ENCODE data around the gene TAF3.
A peak's percentile ranks its signal among the peaks of the same experiment; 100 is the strongest.
"Not testable (repeated sequence)": the region's sequence is repeated elsewhere in the genome, so short reads cannot be mapped to it uniquely, and the experiment has no call there.

The TAF3 gene

DNA sequence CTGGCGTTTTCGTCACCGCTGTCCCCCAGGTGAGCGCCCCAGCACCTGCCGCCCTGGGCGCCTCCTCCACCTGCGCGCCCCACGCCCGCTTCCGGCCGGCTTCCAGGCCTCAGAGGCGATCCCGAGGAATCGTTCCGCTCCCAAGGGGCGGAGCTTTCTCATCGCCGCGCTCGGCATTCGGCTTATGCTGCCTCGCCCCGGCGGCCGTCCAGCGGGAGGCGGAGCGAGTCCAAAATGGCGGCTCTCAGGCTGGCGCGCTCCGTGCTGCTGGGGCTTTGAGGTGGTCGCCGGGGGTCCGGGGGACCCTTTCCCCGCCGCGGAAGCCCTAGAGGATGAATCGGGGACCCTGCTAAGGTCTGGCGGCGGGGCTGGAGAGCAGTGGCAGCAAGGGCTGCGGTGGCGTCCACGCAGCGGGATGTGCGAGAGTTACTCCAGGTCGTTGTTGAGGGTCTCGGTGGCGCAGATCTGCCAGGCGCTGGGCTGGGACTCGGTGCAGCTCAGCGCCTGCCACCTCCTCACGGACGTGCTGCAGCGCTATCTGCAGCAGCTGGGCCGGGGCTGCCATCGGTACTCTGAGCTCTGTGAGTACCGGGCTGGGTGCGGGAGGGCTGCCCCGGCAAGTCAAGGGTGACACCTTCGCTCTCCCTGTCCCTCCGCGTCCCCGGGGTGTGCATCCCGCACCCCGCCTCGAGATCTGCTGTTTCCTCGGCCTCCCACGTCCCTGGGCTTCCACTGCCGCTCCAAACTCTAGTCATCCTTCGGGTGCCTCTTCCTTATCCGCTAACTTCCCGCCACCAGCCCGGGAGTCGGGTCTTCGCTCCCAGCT, at the start of gene TAF3:
Gene TAF3 (plus strand): TSS at position 211 of the 826 bp plus-strand sequence. CDS start 205 bp downstream, at position 416.
- DNase-seq (ENCODE audit: low read depth in 1 of 2, low spot score in 1 of 2) = peak; percentile 88 to 89

DNA sequence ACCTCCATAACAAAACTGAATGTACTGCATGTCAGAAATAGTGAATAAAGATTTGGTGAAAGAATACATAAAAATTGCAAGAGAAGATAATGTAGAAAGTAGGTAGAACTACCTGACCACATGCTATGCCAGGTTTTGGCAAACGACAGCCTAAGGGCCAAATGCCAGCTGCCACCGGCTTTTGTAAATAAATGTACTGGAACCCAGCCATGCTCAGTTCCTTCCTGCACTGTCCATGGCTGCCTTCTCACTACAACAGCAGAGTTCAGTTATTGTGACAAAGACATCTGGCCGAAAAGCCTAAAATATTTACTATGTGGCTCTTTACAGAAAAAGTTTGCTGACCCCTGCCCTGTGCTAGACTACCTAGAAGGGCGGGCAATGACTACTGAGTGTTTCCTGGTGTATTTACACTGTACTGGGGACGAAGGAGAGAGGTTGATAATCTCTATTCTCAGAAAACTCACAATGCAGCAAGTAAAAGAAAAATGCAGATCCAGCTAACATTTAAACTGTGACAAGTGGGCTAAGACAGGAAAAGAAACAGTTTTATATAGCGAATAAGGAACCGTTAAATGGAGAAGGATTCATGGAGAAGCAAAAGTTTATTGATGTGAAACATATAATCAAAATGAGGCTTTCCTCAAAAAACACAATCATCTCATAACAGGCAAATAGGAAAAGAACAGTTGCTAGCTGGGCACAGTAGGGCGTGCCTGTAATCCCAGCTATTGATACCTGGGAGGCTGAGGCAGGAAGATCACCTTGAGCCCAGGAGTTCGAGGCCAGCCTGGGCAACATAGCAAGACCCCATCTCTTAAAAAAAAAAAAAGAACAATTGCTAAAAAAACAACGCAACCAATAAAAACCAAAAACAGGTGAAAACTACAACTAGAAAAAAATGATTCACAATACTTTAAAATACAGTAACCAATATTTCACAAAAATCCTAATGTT, 44.2 kb upstream of the TAF3 start:
- DNase-seq (ENCODE audit: low read depth in 1 of 2, low spot score in 1 of 2) = no peak

GRCh38 chr10:7776777-7777176, 41.5 kb upstream of the TAF3 start:
- DNase-seq (ENCODE audit: low read depth in 1 of 2, low spot score in 1 of 2) = no peak

GRCh38 chr10:7782194-7782593, 36.1 kb upstream of the TAF3 start:
- DNase-seq (ENCODE audit: low read depth in 1 of 2, low spot score in 1 of 2) = not testable (repeated sequence)

DNA sequence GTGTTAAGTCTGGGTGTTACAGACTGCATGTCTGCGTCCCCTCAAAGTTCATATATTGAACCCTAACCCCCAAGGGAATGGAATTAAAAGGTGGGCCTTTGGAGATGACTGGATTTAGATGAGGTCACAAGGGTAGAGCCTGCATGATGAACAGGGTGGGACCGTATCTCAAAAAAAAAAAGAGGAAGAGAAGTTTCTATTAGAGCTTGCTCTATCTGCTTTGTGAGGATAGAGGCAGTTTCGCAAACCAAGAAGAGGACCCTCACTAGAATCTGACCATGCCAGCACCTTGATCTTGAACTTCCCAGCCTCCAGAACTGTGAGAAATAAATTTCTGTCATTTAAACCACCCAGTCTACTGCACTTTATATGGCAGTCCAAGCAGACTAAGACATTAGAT, 31.9 kb upstream of the TAF3 start:
- no peak for DNase-seq (ENCODE audit: low read depth in 1 of 2, low spot score in 1 of 2)

DNA sequence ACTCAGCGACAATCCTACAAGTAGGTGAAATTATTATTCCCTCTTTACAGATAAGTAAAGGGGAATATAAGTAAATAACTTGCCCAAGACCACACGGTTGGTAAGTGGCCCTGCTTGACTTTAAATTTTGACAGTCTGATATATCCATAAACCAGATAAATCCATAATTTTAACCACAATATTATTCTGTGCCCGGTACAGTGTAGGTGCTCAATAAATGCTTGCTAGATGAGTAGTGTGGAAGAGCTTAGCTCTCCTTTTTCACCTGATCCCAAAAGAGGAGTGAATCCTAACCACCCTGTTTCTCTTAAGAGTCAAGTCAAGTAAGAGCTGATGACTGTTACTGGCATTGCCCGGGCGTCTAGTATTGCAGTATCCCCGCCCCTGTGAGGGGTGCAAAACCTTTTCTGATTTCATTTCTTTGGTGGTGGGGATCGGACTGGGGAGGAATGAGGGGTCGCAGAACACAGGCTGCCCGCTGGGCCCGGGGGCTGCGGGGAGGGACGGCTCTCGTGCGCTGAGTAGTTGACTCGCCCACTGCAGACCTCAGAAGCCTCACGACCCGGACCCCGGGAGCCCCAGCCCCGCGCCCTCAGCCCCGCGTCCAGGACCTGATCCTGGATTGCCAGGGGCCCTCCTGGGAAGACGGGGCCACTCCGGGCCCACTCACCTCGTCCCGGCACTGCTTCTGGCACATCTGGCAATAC, 31.0 kb upstream of the TAF3 start:
- peak in 1 of 2 donors; percentile 3 for DNase-seq (ENCODE audit: low read depth in 1 of 2, low spot score in 1 of 2)

DNA sequence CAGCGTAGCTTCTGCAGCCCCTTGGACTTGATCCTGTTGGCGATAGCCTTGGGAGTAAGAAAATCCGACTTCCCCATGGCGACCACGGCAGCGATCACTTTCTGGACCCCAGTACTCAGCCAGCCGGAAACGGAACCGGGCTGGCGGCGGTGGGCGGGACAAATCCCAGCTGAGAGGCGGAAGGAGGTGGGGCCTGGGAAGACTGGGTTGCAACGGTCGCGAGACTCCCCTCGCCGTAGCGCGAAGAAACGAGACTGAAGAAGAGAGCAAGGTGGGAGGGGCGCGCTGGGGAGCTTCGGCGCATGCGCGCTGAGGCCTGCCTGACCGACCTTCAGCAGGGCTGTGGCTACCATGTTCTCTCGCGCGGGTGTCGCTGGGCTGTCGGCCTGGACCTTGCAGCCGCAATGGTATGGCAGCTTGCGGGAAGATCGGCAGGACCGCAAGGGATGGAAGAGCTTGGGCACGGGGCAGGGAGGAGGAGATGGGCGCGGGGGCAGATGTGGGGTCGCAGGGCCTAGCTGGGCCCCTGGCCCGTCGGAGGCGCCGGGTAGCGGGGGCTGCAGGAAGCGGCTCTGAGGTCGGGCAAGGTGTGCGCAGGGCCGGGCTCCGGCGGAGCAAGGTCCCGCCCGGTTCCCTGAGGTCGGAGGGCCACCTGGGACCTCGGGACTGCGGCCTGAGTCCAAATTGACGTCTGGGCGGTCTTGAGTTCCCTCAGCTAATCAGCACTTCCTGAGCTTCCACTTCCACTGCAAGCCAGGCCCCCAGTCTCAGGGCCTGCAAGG, 30.3 kb upstream of the TAF3 start, which contains the start of the genes ATP5F1C and KIN:
Gene ATP5F1C (plus strand): TSS at position 321 of the 782 bp plus-strand sequence. CDS start 31 bp downstream, at position 352.
Gene KIN (minus strand): TSS at position 137 of the 782 bp plus-strand sequence. CDS start 60 bp downstream, at position 77.
- peak; percentile 94 to 96 for DNase-seq (ENCODE audit: low read depth in 1 of 2, low spot score in 1 of 2)

GRCh38 chr10:7788639-7789286, 29.5 kb upstream of the TAF3 start:
- DNase-seq (ENCODE audit: low read depth in 1 of 2, low spot score in 1 of 2) = no peak

DNA sequence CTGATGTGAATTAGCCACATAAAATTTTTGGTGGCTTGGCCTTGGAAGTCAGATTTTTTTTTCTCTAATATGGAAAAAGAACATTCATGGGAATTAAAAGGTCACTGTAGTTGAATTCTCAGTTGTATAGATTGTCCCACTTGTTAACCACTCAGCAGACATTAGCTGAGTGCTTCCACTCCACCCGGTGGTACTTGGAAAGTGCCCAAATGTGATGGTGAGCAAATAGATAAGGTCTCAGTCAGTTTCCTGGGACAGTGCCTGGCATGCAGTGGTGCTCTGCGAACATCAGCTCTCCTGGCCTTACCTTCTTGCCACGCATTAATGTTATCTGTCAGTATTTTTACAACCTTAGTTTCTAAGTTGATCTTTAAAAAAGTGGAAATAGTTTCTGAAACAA, 28.9 kb upstream of the TAF3 start:
- DNase-seq (ENCODE audit: low read depth in 1 of 2, low spot score in 1 of 2) = no peak

DNA sequence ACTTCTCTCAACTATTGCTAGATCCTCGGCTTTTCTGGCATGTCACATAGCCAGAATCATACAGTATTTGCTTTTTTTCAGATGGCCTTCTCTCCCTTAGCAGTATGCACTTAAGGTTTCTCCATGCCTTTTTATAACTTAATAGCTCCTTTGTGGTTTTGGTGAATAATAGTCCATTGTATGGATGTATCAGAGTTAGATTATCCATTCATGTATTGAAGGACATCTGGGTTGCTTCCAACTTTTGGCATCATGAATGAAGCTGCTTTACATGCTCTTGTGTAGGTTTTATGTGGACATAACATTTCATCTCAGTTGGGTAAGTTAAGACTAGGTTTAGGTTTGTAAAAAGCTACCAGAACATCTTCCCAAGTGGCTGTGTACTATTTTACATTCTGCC, 25.8 kb upstream of the TAF3 start:
- DNase-seq (ENCODE audit: low read depth in 1 of 2, low spot score in 1 of 2) = no peak

GRCh38 chr10:7794251-7795026, 23.9 kb upstream of the TAF3 start:
- no peak for DNase-seq (ENCODE audit: low read depth in 1 of 2, low spot score in 1 of 2)

GRCh38 chr10:7795605-7796004, 22.7 kb upstream of the TAF3 start:
- DNase-seq (ENCODE audit: low read depth in 1 of 2, low spot score in 1 of 2) = no peak

DNA sequence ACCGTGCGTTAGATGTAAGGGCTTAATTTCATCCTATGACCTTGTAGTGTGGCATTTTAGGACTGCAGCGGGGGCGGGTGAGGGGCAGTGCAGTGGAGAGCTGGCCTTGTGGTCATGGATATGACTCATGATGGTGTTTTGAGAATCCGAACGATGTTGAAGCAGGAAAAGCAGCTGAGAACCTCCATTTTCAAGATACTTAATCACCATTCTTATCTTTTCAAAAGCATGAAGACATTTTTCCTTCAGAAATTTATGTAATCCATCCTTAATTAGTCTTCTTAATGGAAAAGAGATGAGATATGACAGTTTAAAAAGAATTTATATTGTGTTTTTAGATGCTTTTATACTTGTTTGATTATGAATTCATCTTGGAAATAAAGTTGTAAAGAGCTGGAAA, 20.7 kb upstream of the TAF3 start:
- DNase-seq (ENCODE audit: low read depth in 1 of 2, low spot score in 1 of 2) = no peak

GRCh38 chr10:7802606-7803005, 15.7 kb upstream of the TAF3 start:
- no peak for DNase-seq (ENCODE audit: low read depth in 1 of 2, low spot score in 1 of 2)

DNA sequence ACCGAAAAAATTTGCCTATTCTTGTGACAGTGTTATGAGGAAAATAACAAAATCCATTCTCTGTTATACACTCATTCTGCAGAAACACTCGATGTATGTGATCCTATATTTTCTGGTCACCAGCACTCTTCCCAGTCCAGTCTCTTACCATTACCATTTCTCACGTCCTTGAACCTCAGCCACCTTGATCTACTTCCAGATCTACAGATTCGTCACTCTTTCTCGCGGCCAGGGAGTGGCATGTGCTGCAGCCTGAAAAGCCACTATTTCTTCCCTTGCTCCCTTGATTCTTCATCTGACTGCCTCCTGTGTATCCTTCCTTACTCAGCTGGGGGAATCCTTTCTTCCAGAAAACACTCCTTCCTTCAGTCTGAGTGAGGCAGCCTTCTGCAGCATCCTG, 14.1 kb upstream of the TAF3 start:
- DNase-seq (ENCODE audit: low read depth in 1 of 2, low spot score in 1 of 2) = no peak

DNA sequence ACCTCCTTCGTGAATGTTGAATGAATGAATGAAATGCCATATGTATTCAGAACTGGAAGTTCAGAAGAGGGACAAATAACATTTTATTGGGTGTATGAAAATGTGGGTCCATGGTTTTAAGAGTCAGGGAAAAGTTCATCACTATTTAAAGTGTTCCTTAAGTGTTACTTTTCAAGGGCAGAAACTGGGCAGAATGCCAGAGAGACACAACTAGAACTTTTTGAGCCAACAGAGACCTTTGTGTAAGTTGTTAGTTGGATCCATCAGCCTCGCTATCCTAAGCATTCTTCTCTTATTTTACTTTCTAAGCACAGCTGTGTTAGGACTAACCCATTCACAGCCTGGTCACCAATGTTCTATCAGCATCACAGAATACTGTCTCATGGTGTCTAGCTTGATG, 13.6 kb upstream of the TAF3 start:
- DNase-seq (ENCODE audit: low read depth in 1 of 2, low spot score in 1 of 2) = no peak

GRCh38 chr10:7808686-7809267, 9.5 kb upstream of the TAF3 start:
- no peak for DNase-seq (ENCODE audit: low read depth in 1 of 2, low spot score in 1 of 2)

GRCh38 chr10:7810443-7810842, 7.9 kb upstream of the TAF3 start:
- DNase-seq (ENCODE audit: low read depth in 1 of 2, low spot score in 1 of 2) = no peak

GRCh38 chr10:7811000-7811399, 7.3 kb upstream of the TAF3 start:
- DNase-seq (ENCODE audit: low read depth in 1 of 2, low spot score in 1 of 2) = no peak
